ENCODE data around the gene PPARG. TPM values are rescaled to one million over a fixed set of nuclear protein-coding genes. Genes with fewer than 3 reads are reported as not detected.

Gene PPARG
- polyA plus RNA-seq, 1 experiment, result 3.5 TPM

- Histone ChIP-seq H3K27me3 (ENCODE audit: control insufficient read depth, insufficient read depth, low read length) (no peaks in the 10 kb centered on the region), H3K4me3 (ENCODE audit: low read depth, low read length) (no peak overlapping the region), H3K36me3 (ENCODE audit: control insufficient read depth, insufficient read depth, low read length) (no peaks in the 10 kb centered on the region)
- DNase-seq (ENCODE audit: low read depth), result no peak
- POLR2A ChIA-PET, result interaction anchor here (0.5 kb wide), 1 partner anchor 60 kb away, joined by 4 read pairs; no protein-coding TSS in a partner anchor
- CTCF ChIA-PET, result interaction anchor here (0.8 to 1.6 kb wide), 2 partner anchors 11 to 622 kb away, joined by 3 read pairs; no protein-coding TSS in a partner anchor
- TF ChIP-seq CTCF (IDR thresholded peaks at IDR 0.05; ENCODE audit: insufficient read depth, low read depth, low read length), result no peak
Measured at GRCh38 chr3:12396471-12396870, 107.6 kb downstream of the PPARG start.

DNA sequence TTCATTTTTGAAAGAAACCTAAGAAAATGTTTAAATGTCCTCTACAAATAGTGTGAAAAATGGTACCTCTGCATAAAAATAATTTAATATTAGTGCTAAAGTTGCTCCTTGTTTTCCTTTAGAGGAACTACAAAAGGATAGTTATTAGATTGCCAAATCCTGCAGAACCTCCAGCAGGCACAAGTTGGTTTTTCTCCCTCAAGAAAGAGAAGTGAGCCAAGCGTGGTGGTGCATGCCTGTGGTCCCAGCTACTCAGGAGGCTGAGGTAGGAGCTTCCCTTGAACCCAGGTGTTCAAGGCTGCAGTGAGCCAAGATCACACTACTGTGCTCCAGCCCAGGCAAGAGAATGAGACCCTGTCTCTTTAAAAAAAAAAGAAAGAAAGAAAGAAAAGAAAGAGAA lies 110.4 kb downstream of the PPARG start:
- TF ChIP-seq CTCF (IDR thresholded peaks at IDR 0.05; ENCODE audit: insufficient read depth, low read depth, low read length), result no peak
- CTCF ChIA-PET, result no interaction called here
- no peak for DNase-seq (ENCODE audit: low read depth)
- no peak overlapping the region for H3K4me3 ChIP-seq (ENCODE audit: low read depth, low read length)
- H3K27me3 ChIP-seq (ENCODE audit: control insufficient read depth, insufficient read depth, low read length), result no peaks in the 10 kb centered on the region
- H3K36me3 ChIP-seq (ENCODE audit: control insufficient read depth, insufficient read depth, low read length), result no peaks in the 10 kb centered on the region
- POLR2A ChIA-PET, result interaction anchor here (0.5 kb wide), 1 partner anchor 34 kb away, joined by 4 read pairs; no protein-coding TSS in a partner anchor

DNA sequence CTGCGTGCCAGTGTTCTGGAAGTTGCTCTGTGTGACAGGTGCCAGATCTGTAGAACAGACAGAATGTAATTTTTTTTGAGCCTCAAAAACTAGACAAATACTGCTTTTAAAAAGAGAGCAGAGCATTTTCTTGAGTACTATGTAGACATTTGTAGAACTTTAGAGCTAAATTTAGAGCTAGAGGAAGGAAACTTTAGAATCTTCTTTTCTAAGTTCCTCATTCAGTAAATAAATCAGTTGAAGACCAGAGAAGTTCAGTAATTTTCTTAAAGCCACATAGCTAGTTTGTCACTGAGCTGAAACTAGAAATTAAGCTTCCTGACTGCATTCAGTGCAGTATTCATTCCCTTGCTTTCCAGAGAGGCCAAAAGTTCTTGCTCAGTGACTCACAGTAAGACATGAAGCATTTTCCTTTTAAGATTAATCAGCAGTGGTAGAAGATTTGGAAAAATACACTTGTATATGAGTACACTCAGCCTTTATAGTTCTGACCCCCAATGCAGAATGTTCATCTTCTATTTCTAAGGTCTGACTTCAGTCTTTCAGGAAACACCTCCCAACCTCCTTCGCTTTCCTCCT lies 111.8 kb downstream of the PPARG start:
- TF ChIP-seq CTCF (IDR thresholded peaks at IDR 0.05; ENCODE audit: insufficient read depth, low read depth, low read length), result no peak
- H3K27me3 ChIP-seq (ENCODE audit: control insufficient read depth, insufficient read depth, low read length), result no peaks in the 10 kb centered on the region
- CTCF ChIA-PET, result no interaction called here
- POLR2A ChIA-PET, result no interaction called here
- H3K4me3 ChIP-seq (ENCODE audit: low read depth, low read length), result no peak overlapping the region
- no peaks in the 10 kb centered on the region for H3K36me3 ChIP-seq (ENCODE audit: control insufficient read depth, insufficient read depth, low read length)
- peak; percentile 51 for DNase-seq (ENCODE audit: low read depth)

- TF ChIP-seq CTCF (IDR thresholded peaks at IDR 0.05; ENCODE audit: insufficient read depth, low read depth, low read length), result no peak
- Histone ChIP-seq H3K4me3 (ENCODE audit: low read depth, low read length) (no peak overlapping the region), H3K36me3 (ENCODE audit: control insufficient read depth, insufficient read depth, low read length) (no peaks in the 10 kb centered on the region), H3K27me3 (ENCODE audit: control insufficient read depth, insufficient read depth, low read length) (no peaks in the 10 kb centered on the region)
- POLR2A ChIA-PET, result no interaction called here
- CTCF ChIA-PET, result no interaction called here
- DNase-seq (ENCODE audit: low read depth), result no peak
Measured at GRCh38 chr3:12401208-12401607, 112.3 kb downstream of the PPARG start.

GRCh38 chr3:12405432-12406272 lies 116.8 kb downstream of the PPARG start:
- CTCF ChIA-PET, result no interaction called here
- no peak for DNase-seq (ENCODE audit: low read depth)
- POLR2A ChIA-PET, result no interaction called here
- Histone ChIP-seq H3K4me3 (ENCODE audit: low read depth, low read length) (no peak overlapping the region), H3K27me3 (ENCODE audit: control insufficient read depth, insufficient read depth, low read length) (no peaks in the 10 kb centered on the region), H3K36me3 (ENCODE audit: control insufficient read depth, insufficient read depth, low read length) (no peaks in the 10 kb centered on the region)
- TF ChIP-seq CTCF (IDR thresholded peaks at IDR 0.05; ENCODE audit: insufficient read depth, low read depth, low read length), result no peak

All from BJ (cell line).